OCI-LY3 (cell line): Measurements from ENCODE around the gene ISOC2.
"Not testable (repeated sequence)": the region's sequence is repeated elsewhere in the genome, so short reads cannot be mapped to it uniquely, and the experiment has no call there.

Source experiments
- EZH2phosphoT487 ChIP-seq: fragments of 200-600 bp; shearing (Covaris generic); IDR thresholded peaks from 2 replicates; pipeline ENCODE4 v1.6.1; 2018; ENCODE audit warnings: antibody characterized with exemption, mixed run types, low read depth
- TF ChIP-seq, protein P1 (sequence below): fragments of 200-600, 300-600 bp; sonication (generic); IDR thresholded peaks from 2 replicates; pipeline ENCODE4 v1.5.1; 2014; ENCODE audit warnings: antibody characterized with exemption, low read length, low read depth

DNA sequence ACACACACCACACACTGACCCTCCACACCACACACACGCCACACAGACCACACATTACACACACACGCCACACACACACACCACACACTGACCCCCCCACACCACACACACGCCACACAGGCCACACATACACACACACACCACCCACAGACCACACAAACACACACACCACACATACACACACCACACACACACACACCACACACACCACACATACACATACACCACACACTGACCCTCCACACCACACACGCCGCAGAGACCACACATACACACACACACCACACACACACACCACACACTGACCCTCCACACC, 13.3 kb downstream of the ISOC2 start:
- TF ChIP-seq, protein P1, sequence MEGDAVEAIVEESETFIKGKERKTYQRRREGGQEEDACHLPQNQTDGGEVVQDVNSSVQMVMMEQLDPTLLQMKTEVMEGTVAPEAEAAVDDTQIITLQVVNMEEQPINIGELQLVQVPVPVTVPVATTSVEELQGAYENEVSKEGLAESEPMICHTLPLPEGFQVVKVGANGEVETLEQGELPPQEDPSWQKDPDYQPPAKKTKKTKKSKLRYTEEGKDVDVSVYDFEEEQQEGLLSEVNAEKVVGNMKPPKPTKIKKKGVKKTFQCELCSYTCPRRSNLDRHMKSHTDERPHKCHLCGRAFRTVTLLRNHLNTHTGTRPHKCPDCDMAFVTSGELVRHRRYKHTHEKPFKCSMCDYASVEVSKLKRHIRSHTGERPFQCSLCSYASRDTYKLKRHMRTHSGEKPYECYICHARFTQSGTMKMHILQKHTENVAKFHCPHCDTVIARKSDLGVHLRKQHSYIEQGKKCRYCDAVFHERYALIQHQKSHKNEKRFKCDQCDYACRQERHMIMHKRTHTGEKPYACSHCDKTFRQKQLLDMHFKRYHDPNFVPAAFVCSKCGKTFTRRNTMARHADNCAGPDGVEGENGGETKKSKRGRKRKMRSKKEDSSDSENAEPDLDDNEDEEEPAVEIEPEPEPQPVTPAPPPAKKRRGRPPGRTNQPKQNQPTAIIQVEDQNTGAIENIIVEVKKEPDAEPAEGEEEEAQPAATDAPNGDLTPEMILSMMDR, result not testable (repeated sequence)
- not testable (repeated sequence) for TF ChIP-seq EZH2phosphoT487
